Loucy (cell line): Measurements from ENCODE around the gene ASCL2.

Source experiments
- CTCF ChIP-seq: fragments of 200-600 bp; sonication (generic); conservative IDR thresholded peaks from 2 replicates; pipeline ENCODE4 v1.5.1; 2014; ENCODE audit warnings: mild to moderate bottlenecking, antibody characterized with exemption, low read length
- EZH2phosphoT487 ChIP-seq: fragments of 200-600 bp; IDR thresholded peaks from 2 replicates; pipeline ENCODE4 v1.6.1; 2018; ENCODE audit warnings: antibody characterized with exemption, mild to moderate bottlenecking, moderate library complexity, borderline replicate concordance

GRCh38 chr11:2313051-2313951, 42.9 kb upstream of the ASCL2 start:
- TF ChIP-seq CTCF: no peak
- TF ChIP-seq EZH2phosphoT487: no peak
